NCI-H510A (cell line): ENCODE results near the gene UBP1.
"Not testable (repeated sequence)": the region's sequence is repeated elsewhere in the genome, so short reads cannot be mapped to it uniquely, and the experiment has no call there.

Source experiments
- DNase-seq: peaks from one replicate; lab custom pipeline; 2025; lab: John Stamatoyannopoulos, UW

Gene UBP1

DNA sequence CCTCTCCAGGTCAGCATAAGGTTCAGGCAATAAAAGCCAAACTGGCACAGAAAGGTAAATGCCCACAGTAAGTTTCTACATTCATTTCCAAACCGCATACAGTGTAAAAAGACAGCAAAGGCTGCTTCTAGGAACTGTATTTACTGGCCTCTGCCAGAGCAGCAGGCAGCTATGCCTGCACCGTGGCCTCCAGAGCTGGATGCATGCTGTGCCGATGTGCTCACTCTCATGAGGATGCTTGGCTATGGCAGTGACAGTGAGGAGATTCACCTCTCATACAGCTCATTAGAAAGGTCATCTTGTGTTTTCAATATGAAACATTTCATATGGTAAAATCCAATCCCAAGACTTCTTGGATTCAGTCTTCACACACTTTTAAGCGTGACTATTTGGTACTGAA lies 50.3 kb downstream of the UBP1 start:
- no peak for DNase-seq

DNA sequence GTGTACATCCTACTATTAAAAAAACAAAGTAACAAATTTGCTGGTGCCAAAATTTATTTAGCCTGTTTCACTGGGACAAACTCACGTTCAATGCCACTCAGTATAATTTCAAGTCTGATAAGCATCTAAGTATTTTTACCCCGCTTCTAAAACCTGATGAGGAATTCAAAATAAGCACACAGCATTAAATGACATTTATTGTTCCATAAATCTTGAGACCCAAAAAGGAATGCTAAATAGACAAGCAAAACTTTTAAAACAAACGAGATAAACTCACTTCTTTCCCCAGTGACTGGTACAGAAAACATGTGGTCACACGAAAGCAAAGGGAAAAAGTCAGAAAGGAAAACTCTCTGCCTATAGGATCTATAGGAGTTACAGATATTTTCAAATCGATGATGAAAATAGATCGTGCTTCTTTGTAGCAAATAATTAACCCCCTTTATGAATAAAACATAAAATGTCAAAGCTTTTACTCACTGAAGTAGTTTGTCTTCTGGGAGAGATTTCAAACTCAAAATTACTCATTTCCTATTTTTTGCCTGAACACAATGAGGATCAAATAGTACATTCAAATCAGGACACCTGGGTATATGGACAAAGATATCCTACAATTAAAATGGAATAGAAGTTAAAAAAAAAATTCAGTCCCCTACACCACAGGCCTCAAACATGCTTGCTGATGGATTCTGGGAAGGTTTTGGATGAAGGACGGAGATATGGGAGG lies 51.7 kb downstream of the UBP1 start:
- DNase-seq: no peak

GRCh38 chr3:33386631-33387030 lies 53.6 kb downstream of the UBP1 start:
- no peak for DNase-seq

DNA sequence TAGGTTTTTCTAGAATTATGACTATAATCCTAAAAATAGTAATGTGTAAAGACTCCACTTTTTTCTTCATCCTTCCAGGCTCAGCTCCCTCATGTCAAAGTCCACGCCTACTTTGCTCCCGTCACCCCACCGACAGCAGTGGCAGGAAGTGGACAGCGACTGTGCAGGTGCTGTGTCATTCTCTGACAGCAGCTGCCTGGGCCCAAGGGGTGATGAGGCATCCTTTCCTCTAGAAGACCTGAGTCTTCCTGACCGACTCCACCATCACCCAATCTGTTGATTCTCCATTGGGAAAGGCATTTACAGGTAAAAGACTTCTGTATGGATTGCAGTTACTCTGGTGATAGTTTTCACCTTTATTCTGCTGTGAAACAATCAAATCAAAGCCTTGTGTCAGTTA lies 54.8 kb downstream of the UBP1 start:
- no peak for DNase-seq

DNA sequence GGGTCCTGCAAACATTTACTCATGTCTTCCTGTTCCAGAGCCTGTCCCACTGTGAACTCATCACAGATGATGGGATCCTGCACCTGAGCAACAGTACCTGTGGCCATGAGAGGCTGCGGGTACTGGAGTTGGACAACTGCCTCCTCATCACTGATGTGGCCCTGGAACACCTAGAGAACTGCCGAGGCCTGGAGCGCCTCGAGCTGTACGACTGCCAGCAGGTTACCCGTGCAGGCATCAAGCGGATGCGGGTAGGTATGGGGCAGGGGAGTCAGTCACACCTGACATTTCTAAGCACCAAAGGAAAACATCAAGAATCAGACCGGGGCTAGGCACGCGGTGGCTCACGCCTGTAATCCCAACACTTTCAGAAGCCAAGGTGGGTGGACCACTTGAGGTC lies 56.3 kb downstream of the UBP1 start:
- no peak for DNase-seq

DNA sequence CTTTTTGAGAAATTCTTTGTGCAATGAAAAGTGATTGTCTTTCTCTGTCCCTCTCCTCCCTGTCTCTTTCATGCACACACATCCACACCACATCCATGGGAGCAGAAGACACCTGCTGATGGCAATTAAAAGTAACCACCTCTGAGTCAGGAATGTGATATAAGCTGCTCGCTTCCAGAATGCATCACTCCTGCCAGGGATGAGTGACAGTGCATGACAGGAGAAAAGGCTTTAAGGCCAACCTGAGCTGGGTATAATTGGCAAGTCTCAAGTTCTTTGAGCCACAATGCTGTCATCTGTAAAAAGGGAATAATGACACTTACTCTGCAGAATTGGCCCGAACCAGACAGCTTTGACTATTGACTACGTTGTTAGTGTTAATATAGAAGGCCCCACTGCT lies 59.6 kb downstream of the UBP1 start:
- DNase-seq: no peak

DNA sequence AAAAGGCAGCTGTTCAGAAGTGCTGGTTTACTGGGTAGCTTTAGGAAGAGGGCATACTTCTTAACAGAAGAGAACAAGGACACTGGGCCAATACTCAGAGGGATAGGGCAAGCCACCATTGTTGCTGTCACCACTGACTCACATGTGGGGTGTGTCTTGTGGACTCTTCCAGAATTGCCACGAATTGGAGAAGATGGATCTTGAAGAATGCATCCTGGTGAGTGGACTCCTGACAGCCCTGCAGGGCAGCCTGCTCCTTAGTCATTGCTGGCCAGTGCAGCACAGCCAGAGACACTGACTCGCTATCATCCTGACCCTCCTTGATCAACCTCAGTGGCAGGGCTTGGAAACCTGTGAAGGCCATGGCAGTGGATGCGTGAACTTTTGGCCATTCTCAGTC lies 62.3 kb downstream of the UBP1 start:
- DNase-seq: no peak

DNA sequence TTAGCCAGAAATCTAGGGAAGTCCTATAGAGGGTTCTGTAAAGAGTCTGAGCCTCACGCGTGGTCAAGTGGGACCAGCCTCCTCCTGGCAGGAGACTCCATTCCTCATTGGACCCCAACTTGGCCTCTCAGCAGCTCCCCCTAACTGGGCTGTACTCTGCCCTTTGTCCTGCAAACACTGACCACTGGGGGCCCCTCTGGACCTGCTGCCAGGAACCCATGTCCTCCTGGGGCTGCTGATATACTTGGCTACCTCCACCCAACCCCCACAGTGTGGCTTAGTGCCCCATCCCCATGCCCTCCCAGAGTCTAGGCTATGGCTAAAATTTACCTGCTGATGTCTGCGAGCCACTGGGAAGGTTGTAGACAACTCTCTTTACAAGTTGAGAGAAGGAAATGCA lies 62.7 kb downstream of the UBP1 start:
- no peak for DNase-seq

DNA sequence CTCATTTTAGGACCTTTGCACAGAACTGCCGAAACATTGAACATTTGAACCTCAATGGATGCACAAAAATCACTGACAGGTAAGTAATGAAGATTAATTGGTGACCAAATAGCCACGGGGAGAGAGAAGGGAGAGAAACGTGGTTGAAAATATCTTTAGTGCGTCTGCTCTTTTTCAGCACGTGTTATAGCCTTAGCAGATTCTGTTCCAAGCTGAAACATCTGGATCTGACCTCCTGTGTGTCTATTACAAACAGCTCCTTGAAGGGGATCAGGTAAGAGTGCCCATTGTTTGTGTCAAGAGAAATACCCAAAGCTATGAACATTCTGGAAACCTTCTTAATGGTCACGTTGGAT lies 67.1 kb downstream of the UBP1 start:
- DNase-seq: no peak

DNA sequence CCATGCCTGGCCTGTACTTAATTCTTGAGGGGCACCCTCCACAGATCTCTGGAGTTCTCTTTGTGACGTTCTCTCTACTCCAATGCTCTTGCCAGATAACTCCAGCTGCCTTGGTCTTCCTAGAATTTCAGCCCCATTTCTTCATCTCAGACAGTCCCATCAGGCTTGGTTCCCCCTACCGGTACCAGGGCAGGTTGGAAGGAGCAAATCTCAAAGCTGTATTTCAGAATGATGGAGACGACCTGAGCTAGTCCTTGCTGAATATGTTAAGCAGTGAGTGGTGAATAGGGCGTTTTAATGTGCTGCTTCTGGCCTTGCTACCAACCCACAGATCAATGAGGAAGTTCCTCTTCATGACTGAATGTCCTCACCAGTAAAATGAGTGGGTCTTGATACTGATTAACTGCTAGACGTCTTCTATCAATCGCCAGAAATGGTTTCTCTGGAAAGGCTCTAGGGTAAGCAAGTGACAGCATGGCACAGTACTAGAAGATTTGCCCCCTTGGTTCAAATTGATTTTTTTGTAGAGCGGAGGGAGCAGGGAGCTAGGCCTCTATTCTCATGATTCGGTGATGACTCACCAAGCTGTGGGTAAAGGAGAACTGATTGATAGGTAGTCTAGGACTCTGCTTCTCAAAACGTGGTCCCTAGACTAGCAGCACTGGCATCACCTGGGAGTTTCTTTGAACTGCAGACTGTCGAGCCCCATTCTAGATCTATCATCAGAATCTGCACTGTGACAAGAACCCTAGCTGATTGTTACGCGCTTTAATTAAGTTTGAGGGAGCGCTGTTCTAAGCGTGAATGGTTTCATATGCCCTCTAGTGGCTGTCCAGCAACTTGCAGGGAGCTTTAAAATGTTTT lies 67.8 kb downstream of the UBP1 start:
- no peak for DNase-seq

DNA sequence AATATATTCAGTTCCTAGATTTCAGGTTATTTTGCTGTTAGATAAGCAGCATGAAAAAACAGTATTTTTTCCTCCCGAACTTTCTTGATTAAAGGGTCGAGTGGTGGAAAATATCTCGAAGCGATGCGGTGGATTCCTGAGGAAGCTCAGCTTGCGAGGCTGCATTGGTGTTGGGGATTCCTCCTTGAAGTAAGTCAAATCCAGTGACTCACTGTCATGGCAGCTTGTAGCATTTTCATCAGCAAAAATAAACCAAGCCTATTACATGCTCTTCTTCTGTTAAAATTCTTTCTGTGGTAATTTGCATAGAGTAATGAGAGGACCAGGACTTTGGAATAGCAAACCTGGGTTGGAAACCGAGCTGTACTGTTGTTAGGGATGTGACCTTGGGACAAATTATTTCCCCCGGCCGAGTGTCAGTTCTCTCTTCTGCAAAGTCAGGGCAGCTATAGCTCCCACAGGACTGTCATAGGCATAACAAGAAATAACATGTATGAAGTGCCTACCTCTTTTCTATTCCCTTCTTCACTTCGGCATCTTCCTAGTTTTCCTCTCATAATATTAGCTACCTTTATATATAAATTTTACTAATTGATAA lies 75.6 kb downstream of the UBP1 start:
- DNase-seq: no peak

DNA sequence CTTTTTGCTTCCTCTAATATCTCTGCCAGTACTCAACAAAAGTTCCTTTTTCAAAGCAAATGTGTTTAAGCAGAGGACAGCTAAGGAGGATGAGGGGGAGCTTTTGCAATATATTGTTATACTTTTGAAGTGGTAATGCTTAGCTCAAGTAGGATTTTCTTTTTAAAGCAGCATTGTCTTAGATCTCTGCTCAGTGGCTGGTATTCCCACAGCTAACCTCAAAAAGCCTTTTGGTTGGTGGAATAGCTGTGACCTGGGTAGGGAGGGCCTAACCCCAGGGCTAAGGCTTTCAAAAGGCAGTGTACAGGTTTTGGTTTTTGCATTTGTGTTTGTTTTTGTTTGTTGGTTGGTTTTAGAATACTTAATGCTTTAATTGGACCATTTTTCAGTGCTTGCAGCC lies 76.1 kb downstream of the UBP1 start:
- DNase-seq: no peak

- no peak for DNase-seq
These were observed 76.9 kb downstream of the UBP1 start for GRCh38 chr3:33363113-33363800.

DNA sequence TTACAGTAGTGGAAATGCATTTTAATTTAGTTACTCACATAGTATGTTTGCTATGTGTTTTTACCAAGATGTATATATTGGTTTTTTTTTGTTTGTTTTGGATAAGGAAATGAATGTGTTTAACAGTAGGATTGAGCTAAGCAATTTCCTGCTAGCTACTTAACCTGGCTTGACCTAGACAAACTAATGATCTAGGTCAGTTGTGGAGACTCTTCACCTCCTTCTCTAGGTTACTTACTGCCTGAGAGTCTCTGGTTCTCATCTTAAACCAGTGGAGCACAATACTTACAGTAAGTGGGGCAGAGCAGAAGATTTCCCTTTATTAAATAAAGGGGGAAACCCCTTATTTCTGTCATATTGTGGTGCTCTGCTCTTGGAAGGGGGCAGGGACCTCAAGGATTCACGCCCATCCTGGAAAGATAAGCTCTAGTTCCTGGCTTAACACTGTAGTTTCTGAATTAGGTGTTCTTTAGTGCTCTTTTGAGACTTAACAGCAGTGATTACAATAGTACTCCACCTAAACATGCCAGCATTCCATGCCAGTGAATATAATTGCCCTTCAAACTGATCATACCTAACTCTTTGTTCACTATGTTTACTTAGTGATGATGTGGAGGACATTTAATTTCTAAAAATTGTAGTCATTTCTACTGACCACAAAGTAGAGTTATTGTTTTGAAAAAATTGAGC lies 79.9 kb downstream of the UBP1 start:
- DNase-seq: no peak

GRCh38 chr3:33358172-33358781 lies 81.9 kb downstream of the UBP1 start:
- no peak for DNase-seq

DNA sequence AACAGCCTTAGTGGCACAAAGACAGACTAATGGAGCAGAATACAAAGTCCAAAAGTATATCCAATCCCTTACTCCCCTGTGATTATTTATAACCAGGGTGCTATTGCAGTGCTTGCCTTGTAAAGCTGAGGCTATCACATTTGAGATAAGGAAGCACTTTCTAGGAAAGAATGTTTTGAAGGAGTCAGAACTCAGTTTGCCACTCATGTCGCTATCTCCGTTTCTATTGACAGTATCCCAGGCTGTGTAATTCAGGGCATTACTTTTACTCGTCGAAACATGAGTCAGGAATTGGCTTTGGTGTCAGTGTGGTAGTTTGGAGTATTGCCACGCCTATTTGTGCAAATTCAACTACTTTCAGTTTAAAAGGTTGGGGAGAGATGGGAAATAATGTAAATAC lies 84.6 kb downstream of the UBP1 start:
- no peak for DNase-seq

GRCh38 chr3:33339758-33340157 lies 100.4 kb downstream of the UBP1 start:
- DNase-seq: no peak

GRCh38 chr3:33338936-33339465 lies 101.2 kb downstream of the UBP1 start:
- DNase-seq: not testable (repeated sequence)
